Lower leg skin (tissue), 3 donors: ENCODE results near the gene SUFU.

Experiments
- CTCF ChIP-seq, 3 donors: fragments of 450-650 bp; IDR thresholded peaks; one replicate each; pipeline ENCODE4 v1.5.1; 2016; ENCODE audit warnings: antibody characterized with exemption in 3 of 3, mild to moderate bottlenecking in 3 of 3, moderate library complexity in 2 of 3
- POLR2A ChIP-seq, 2 donors: fragments of 450-650 bp; IDR thresholded peaks; one replicate each; pipeline ENCODE4 v1.6.1; 2016 to 2017; ENCODE audit warnings: antibody characterized with exemption in 2 of 2, mild to moderate bottlenecking in 1 of 2, moderate library complexity in 1 of 2

- TF ChIP-seq CTCF (IDR thresholded peaks at IDR 0.05) (no peak), POLR2A (IDR thresholded peaks at IDR 0.05) (no peak)
Observed at GRCh38 chr10:102658802-102659201, 155.0 kb downstream of the SUFU start.
